IPS-NIHi11 (cell line): ENCODE measurements around the gene TTI1.

Experiments used
- DNase-seq: peaks from one replicate; pipeline ENCODE4 v3.0.0; 2012; ENCODE audit warnings: mixed read lengths, low spot score

TTI1 gene

GRCh38 chr20:37937686-37938085 is 95.6 kb downstream of the TTI1 start:
- DNase-seq, result no peak

GRCh38 chr20:37936451-37936850 is 96.8 kb downstream of the TTI1 start:
- no peak for DNase-seq

- DNase-seq, result no peak
These were observed 97.2 kb downstream of the TTI1 start for GRCh38 chr20:37936041-37936440.

GRCh38 chr20:37935435-37935834 is 97.8 kb downstream of the TTI1 start:
- DNase-seq, result no peak

GRCh38 chr20:37934634-37935375 is 98.5 kb downstream of the TTI1 start:
- no peak for DNase-seq

GRCh38 chr20:37933786-37934633 is 99.2 kb downstream of the TTI1 start:
- DNase-seq, result no peak
